K562 (cell line): ENCODE measurements around the gene PPP2R2B. TPM values are rescaled to one million over a fixed set of nuclear protein-coding genes. Genes with fewer than 3 reads are reported as not detected.

Source experiments
- ATAC-seq: fragments of 200-7000 bp; cut with Tn5 transposase; 3 replicates; pipeline ENCODE4 v1.9.1; 2020; ENCODE audit warnings: moderate library complexity
- BruUV-seq: library from RNA; stranded (reverse); fragments of 400-500 nt; replicated peaks from 2 replicates; lab custom pipeline; 2021; lab: Mats Ljungman, UMichigan
- CTCF ChIA-PET: fragments of 300-600 bp; formaldehyde crosslinking; extraction: SDS; loops from one replicate; lab custom pipeline; 2021; ENCODE audit warnings: low intra/inter-chr PET ratio; lab: Yijun Ruan, JAX
- POLR2A ChIA-PET: fragments of 300-600, 350-650 bp; sonication (Branson Sonifier 250); formaldehyde crosslinking; extraction: SDS; loops from one replicate; lab custom pipeline; 2021; ENCODE audit warnings: antibody characterized with exemption, inconsistent platforms; lab: Yijun Ruan, JAX
- DNase-seq, 4 experiments: peaks; one replicate each; pipeline versions ENCODE4 v3.0.0 to v3.0.0-alpha.2; 2011 to 2018; ENCODE audit warnings: low spot score in 3 of 4, mixed read lengths in 3 of 4; ENCODE audit errors: extremely low read depth in 1 of 4
- FAIRE-seq: peaks from 2 replicates; lab custom pipeline; 2011; peaks lifted over from hg19 to GRCh38; lab: Jason Lieb, UNC
- H2AFZ ChIP-seq: 2 replicates; pipeline ENCODE4 v1.6.0; 2011; ENCODE audit warnings: low read depth, low read length, control low read depth, inconsistent platforms
- H3K27ac ChIP-seq: fragments of 200-600 bp; 3 replicates; pipeline ENCODE4 v1.8.0; 2011; ENCODE audit warnings: low read depth, mild to moderate bottlenecking, control low read depth, inconsistent platforms, low read length, moderate library complexity, mixed read lengths; ENCODE audit errors: extremely low read depth
- H3K27me3 ChIP-seq, 2 experiments: fragments of 300-600 bp in 1 of 2; 2 replicates in 1 of 2; 3 replicates in 1 of 2; pipeline versions ENCODE4 v1.6.0 to v1.8.0; 2011; ENCODE audit warnings: inconsistent platforms in 2 of 2, low read length in 2 of 2, mild to moderate bottlenecking in 1 of 2, mixed read lengths in 1 of 2, moderate library complexity in 1 of 2; ENCODE audit not compliant: control insufficient read depth in 2 of 2, insufficient read depth in 2 of 2
- H3K36me3 ChIP-seq: fragments of 300-600 bp; 3 replicates; pipeline ENCODE4 v1.8.0; 2011; ENCODE audit warnings: mild to moderate bottlenecking, low read length, inconsistent platforms; ENCODE audit not compliant: control insufficient read depth, insufficient read depth
- H3K4me1 ChIP-seq, 2 experiments: fragments of 200-600 bp in 1 of 2; replicated peaks in 1 of 2; 2 replicates in 1 of 2; 3 replicates in 1 of 2; pipeline versions ENCODE4 v1.5.1 to v1.8.0; 2011; ENCODE audit warnings: inconsistent platforms in 2 of 2, low read length in 2 of 2, mild to moderate bottlenecking in 1 of 2, mixed read lengths in 1 of 2, moderate library complexity in 1 of 2; ENCODE audit not compliant: control insufficient read depth in 2 of 2, insufficient read depth in 2 of 2
- H3K4me2 ChIP-seq: 2 replicates; pipeline ENCODE4 v1.6.1; 2011; ENCODE audit warnings: low read length, control low read depth, inconsistent platforms, mixed read lengths; ENCODE audit not compliant: insufficient read depth
- H3K4me3 ChIP-seq: fragments of 200-600 bp; sonication (generic), shearing (Covaris generic); 2 replicates; pipeline ENCODE4 v1.5.1; 2016; ENCODE audit warnings: control low read depth, inconsistent platforms
- H3K79me2 ChIP-seq: fragments of 200-600 bp; 3 replicates; pipeline ENCODE4 v1.8.0; 2011; ENCODE audit warnings: low read length, inconsistent platforms; ENCODE audit not compliant: control insufficient read depth, insufficient read depth
- H3K9ac ChIP-seq, 2 experiments: 2 replicates each; pipeline versions ENCODE4 v1.6.0 to v1.6.1; 2011; ENCODE audit warnings: low read depth in 2 of 2, low read length in 2 of 2, control low read depth in 1 of 2, inconsistent platforms in 1 of 2, mild to moderate bottlenecking in 1 of 2, mixed read lengths in 1 of 2; ENCODE audit not compliant: insufficient read depth in 1 of 2
- H3K9me1 ChIP-seq: one replicate; pipeline ENCODE4 v1.6.0; 2011; ENCODE audit warnings: inconsistent platforms, mild to moderate bottlenecking, low read length, moderate library complexity; ENCODE audit not compliant: control insufficient read depth, insufficient read depth
- H3K9me3 ChIP-seq: replicated peaks from 2 replicates; pipeline ENCODE4 v1.5.1; 2011; ENCODE audit warnings: low read depth, low read length, inconsistent platforms; ENCODE audit not compliant: control insufficient read depth, insufficient read depth
- H4K20me1 ChIP-seq: replicated peaks from 2 replicates; pipeline ENCODE4 v1.6.1; 2011; ENCODE audit warnings: low read length, inconsistent platforms, mixed read lengths; ENCODE audit not compliant: control insufficient read depth, insufficient read depth
- ETV1 ChIP-seq: fragments of 450-650 bp; conservative IDR thresholded peaks from 2 replicates; pipeline ENCODE4 v1.6.1; 2016; ENCODE audit warnings: missing genetic modification characterization, control low read depth, low read depth, missing compliant biosample characterization
- GABPB1 ChIP-seq: sonication (generic); formaldehyde crosslinking; IDR thresholded peaks from 2 replicates; pipeline ENCODE4 v1.8.0; 2022; ENCODE audit warnings: mild to moderate bottlenecking, missing genetic modification reagents
- HLTF ChIP-seq: fragments of 450-650 bp; IDR thresholded peaks from 2 replicates; pipeline ENCODE4 v1.6.1; 2016
- HMGN3 ChIP-seq: IDR thresholded peaks from 2 replicates; pipeline ENCODE4 v1.6.1; 2011; ENCODE audit warnings: borderline replicate concordance, low read depth, mild to moderate bottlenecking, mixed read lengths, low read length; ENCODE audit not compliant: insufficient read length; ENCODE audit errors: extremely low read depth
- KAT7 ChIP-seq: sonication (generic); formaldehyde crosslinking; IDR thresholded peaks from 2 replicates; pipeline ENCODE4 v1.8.0; 2022; ENCODE audit warnings: missing genetic modification reagents, mild to moderate bottlenecking, borderline replicate concordance
- MEF2D ChIP-seq: conservative IDR thresholded peaks from 2 replicates; pipeline ENCODE4 v1.6.1; 2016; ENCODE audit warnings: low read depth, missing genetic modification characterization, missing compliant biosample characterization
- RB1 ChIP-seq: fragments of 450-650 bp; IDR thresholded peaks from 2 replicates; pipeline ENCODE4 v1.6.1; 2017; ENCODE audit warnings: low read depth, mild to moderate bottlenecking
- RBM25 ChIP-seq: fragments of 200-400 bp; formaldehyde crosslinking; IDR thresholded peaks from 2 replicates; pipeline ENCODE4 v1.6.1; 2018; ENCODE audit warnings: low read length, low read depth, moderate library complexity; ENCODE audit not compliant: severe bottlenecking
- RBM34 ChIP-seq: fragments of 200-400 bp; formaldehyde crosslinking; IDR thresholded peaks from 2 replicates; pipeline ENCODE4 v1.6.1; 2018; ENCODE audit warnings: low read length, borderline replicate concordance; ENCODE audit not compliant: insufficient read depth
- SMARCB1 ChIP-seq: IDR thresholded peaks from 2 replicates; pipeline ENCODE4 v1.6.1; 2011; ENCODE audit warnings: improper control_type of control experiment, low read depth; ENCODE audit not compliant: insufficient read length
- ZNF583 ChIP-seq: fragments of 250-450 bp; sonication (Bioruptor Pico); IDR thresholded peaks from 2 replicates; pipeline ENCODE4 v1.4.0; 2020
- ZNF699 ChIP-seq: fragments of 250-450 bp; sonication (Bioruptor Pico); IDR thresholded peaks from 2 replicates; pipeline ENCODE4 v1.8.0; 2021; ENCODE audit warnings: mild to moderate bottlenecking, moderate library complexity; ENCODE audit not compliant: insufficient replicate concordance
- WGBS: fragments of 100-300 bp; shearing (Covaris generic); methylation state at CpG from one replicate; pipeline ENCODE4 v1.1.6; 2016; ENCODE audit warnings: low coverage, mixed read lengths; ENCODE audit not compliant: insufficient coverage; ENCODE audit errors: missing lambda C conversion rate; 5-methylcytosine and 5-hydroxymethylcytosine counted together
- in situ Hi-C: fragments of 300-500 bp; cut with MboI; formaldehyde crosslinking; loops from 4 replicates; pipeline ENCODE4 v1.15.0; 2018; ENCODE audit warnings: inconsistent platforms, mixed read lengths
- intact Hi-C: fragments of 100-400 bp; cut with micrococcal nuclease; formaldehyde crosslinking; loops from 2 replicates; pipeline ENCODE4 v1.14.2; 2022
- polyA plus RNA-seq, 8 experiments: library from polyadenylated mRNA; depleted of rRNA in 4 of 8; stranded (reverse) in 5 of 8; unstranded in 3 of 8; fragments of >200 nt; fragmentation: Nextera tagmentation in 2 of 8; fragmentation: Illumina TruSeq in 1 of 8; extraction: Ambion mirVana in 2 of 8; extraction: Trizol in 1 of 8; gene quantifications; 2 replicates each; pipeline versions ENCODE4 v1.2.1 to v1.2.3, GENCODE V29; 2011 to 2014; ENCODE audit warnings: inconsistent platforms in 1 of 8, missing spikeins in 1 of 8
- total RNA-seq, 7 experiments: library from RNA; depleted of rRNA in 6 of 7; stranded (reverse); fragments of >200 nt in 6 of 7; fragmentation: Illumina TruSeq in 2 of 7; extraction: Trizol in 2 of 7; gene quantifications; 2 replicates each; pipeline versions ENCODE4 v1.2.1 to v1.2.3, GENCODE V29; 2011 to 2021; ENCODE audit warnings: low replicate concordance in 1 of 7
- TF ChIP-seq, protein P1 (sequence below), 2 experiments: fragments of 450-650 bp; formaldehyde crosslinking in 1 of 2; IDR thresholded peaks; 2 replicates each; pipeline versions ENCODE4 v1.4.0 to v1.6.1; 2014 to 2020; ENCODE audit warnings: mild to moderate bottlenecking in 2 of 2, borderline replicate concordance in 1 of 2, low read depth in 1 of 2
- TF ChIP-seq, protein P2 (sequence below), 2 experiments: fragments of 450-650 bp in 1 of 2; sonication (generic) in 1 of 2; formaldehyde crosslinking in 1 of 2; IDR thresholded peaks in 1 of 2; conservative IDR thresholded peaks in 1 of 2; 2 replicates each; pipeline versions ENCODE4 v1.6.1 to v1.8.1; 2016 to 2023; ENCODE audit warnings: mild to moderate bottlenecking in 2 of 2, moderate library complexity in 2 of 2, inconsistent platforms in 1 of 2, missing genetic modification reagents in 1 of 2

Gene PPP2R2B
- total and polyA plus RNA-seq, 9 of the 15 experiments (the other 6 are each of a cell fraction or from before 2014, with no cell fraction given) = not detected

GRCh38 chr5:146606893-146607292 lies 271.7 kb downstream of the PPP2R2B start:
- BruUV-seq = no TSS peak
- Histone ChIP-seq H3K9me1 (no peaks in the 10 kb centered on the region), H3K4me2 (no peak overlapping the region)
- no peak for TF ChIP-seq MEF2D (tag)
- TF ChIP-seq ETV1 (tag) = no peak
- no peak for TF ChIP-seq RBM25
- TF ChIP-seq KAT7 (CRISPR knock-in tag) = no peak
- no peak for TF ChIP-seq ZNF699 (CRISPR knock-in tag)
- no peak for TF ChIP-seq RBM34
- no peak for TF ChIP-seq HMGN3
- TF ChIP-seq, protein P1, sequence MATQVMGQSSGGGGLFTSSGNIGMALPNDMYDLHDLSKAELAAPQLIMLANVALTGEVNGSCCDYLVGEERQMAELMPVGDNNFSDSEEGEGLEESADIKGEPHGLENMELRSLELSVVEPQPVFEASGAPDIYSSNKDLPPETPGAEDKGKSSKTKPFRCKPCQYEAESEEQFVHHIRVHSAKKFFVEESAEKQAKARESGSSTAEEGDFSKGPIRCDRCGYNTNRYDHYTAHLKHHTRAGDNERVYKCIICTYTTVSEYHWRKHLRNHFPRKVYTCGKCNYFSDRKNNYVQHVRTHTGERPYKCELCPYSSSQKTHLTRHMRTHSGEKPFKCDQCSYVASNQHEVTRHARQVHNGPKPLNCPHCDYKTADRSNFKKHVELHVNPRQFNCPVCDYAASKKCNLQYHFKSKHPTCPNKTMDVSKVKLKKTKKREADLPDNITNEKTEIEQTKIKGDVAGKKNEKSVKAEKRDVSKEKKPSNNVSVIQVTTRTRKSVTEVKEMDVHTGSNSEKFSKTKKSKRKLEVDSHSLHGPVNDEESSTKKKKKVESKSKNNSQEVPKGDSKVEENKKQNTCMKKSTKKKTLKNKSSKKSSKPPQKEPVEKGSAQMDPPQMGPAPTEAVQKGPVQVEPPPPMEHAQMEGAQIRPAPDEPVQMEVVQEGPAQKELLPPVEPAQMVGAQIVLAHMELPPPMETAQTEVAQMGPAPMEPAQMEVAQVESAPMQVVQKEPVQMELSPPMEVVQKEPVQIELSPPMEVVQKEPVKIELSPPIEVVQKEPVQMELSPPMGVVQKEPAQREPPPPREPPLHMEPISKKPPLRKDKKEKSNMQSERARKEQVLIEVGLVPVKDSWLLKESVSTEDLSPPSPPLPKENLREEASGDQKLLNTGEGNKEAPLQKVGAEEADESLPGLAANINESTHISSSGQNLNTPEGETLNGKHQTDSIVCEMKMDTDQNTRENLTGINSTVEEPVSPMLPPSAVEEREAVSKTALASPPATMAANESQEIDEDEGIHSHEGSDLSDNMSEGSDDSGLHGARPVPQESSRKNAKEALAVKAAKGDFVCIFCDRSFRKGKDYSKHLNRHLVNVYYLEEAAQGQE (IDR thresholded peaks at IDR 0.05; ENCODE audit: borderline replicate concordance) = no peak
- TF ChIP-seq, protein P1 (CRISPR knock-in tag; IDR thresholded peaks at IDR 0.05; ENCODE audit: low read depth) = no peak
- TF ChIP-seq ZNF583 (CRISPR knock-in tag) = no peak
- no peak for TF ChIP-seq HLTF
- TF ChIP-seq GABPB1 = no peak
- TF ChIP-seq SMARCB1 = no peak
- TF ChIP-seq RB1 = no peak
- TF ChIP-seq, protein P2, sequence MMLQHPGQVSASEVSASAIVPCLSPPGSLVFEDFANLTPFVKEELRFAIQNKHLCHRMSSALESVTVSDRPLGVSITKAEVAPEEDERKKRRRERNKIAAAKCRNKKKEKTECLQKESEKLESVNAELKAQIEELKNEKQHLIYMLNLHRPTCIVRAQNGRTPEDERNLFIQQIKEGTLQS (IDR thresholded peaks at IDR 0.05) = no peak
- TF ChIP-seq, protein P2 (CRISPR knock-in tag; conservative IDR thresholded peaks at IDR 0.05) = no peak

More at GRCh38 chr5:146606893-146607292, 271.7 kb downstream of the PPP2R2B start:
- no peak overlapping the region for H3K27ac ChIP-seq
- H3K79me2 ChIP-seq = no peaks in the 10 kb centered on the region
- no peaks in the 10 kb centered on the region; the same call in 1 of the 2 replicates for H4K20me1 ChIP-seq
- H3K4me3 ChIP-seq = no peak overlapping the region
- POLR2A ChIA-PET = no interaction called here
- H3K36me3 ChIP-seq = no peaks in the 10 kb centered on the region
- CTCF ChIA-PET = no interaction called here
- intact Hi-C loops (no loop called here), in situ Hi-C loops (loop anchor here (5.0 kb wide), 1 partner anchor 1035 kb away; no protein-coding TSS in a partner anchor)
- FAIRE-seq (no peak), DNase-seq (no peak), ATAC-seq (no peak)
- H3K9ac ChIP-seq = no peak overlapping the region
- no peaks in the 10 kb centered on the region for H3K27me3 ChIP-seq
- H3K4me1 ChIP-seq = no peaks in the 10 kb centered on the region
- H3K9me3 ChIP-seq = no peaks in the 10 kb centered on the region
- no peak overlapping the region for H2AFZ ChIP-seq
- 1% methylated on average over 11 of the region's 11 CpGs for WGBS
